Sigmoid colon (tissue), 7 donors: ENCODE results near the gene ODAD4. TPM values are rescaled to one million over a fixed set of nuclear protein-coding genes. Genes with fewer than 3 reads are reported as not detected.
"Not testable (repeated sequence)": the region's sequence is repeated elsewhere in the genome, so short reads cannot be mapped to it uniquely, and the experiment has no call there.

Experiments used
- DNase-seq: peaks from one replicate; pipeline ENCODE4 v3.0.0-alpha.2; 2019
- H3K27ac ChIP-seq, 4 donors: fragments of 200-600 bp; sonication (generic); one replicate each; pipeline ENCODE4 v1.5.1; 2016 to 2019; ENCODE audit warnings: mild to moderate bottlenecking in 1 of 4
- H3K27me3 ChIP-seq, 3 donors: fragments of 200-600 bp; sonication (generic); one replicate each; pipeline ENCODE4 v1.5.1; 2019; ENCODE audit warnings: mild to moderate bottlenecking in 1 of 3
- H3K36me3 ChIP-seq, 4 donors: fragments of 200-600 bp; sonication (generic); one replicate each; pipeline ENCODE4 v1.5.1; 2016 to 2019
- H3K4me1 ChIP-seq, 4 donors: fragments of 200-600 bp; sonication (generic); one replicate each; pipeline ENCODE4 v1.5.1; 2017 to 2019
- H3K4me3 ChIP-seq, 4 donors: fragments of 200-600 bp; sonication (generic); one replicate each; pipeline ENCODE4 v1.5.1; 2017 to 2019; ENCODE audit warnings: mild to moderate bottlenecking in 2 of 4, moderate library complexity in 1 of 4
- H3K9me3 ChIP-seq, 4 donors: fragments of 200-600 bp in 3 of 4; sonication (generic) in 3 of 4; one replicate each; pipeline versions ENCODE4 v1.5.1 to v1.6.1; 2013 to 2019
- CTCF ChIP-seq, 4 experiments: fragments of 450-650 bp in 3 of 4; fragments of 200-600 bp in 1 of 4; IDR thresholded peaks; one replicate each; pipeline ENCODE4 v1.5.1; 2016 to 2019; ENCODE audit warnings: antibody characterized with exemption in 4 of 4, mild to moderate bottlenecking in 3 of 4, moderate library complexity in 2 of 4
- EP300 ChIP-seq, 4 donors: sonication (generic); formaldehyde crosslinking; IDR thresholded peaks; one replicate each; pipeline ENCODE4 v1.6.1; 2017; ENCODE audit warnings: antibody characterized with exemption in 4 of 4
- POLR2A ChIP-seq, 2 donors: fragments of 450-650 bp; IDR thresholded peaks; one replicate each; pipeline ENCODE4 v1.6.1; 2016; ENCODE audit warnings: antibody characterized with exemption in 2 of 2, mild to moderate bottlenecking in 2 of 2, moderate library complexity in 2 of 2
- POLR2AphosphoS5 ChIP-seq, 4 donors: sonication (generic); formaldehyde crosslinking; IDR thresholded peaks; one replicate each; pipeline ENCODE4 v1.6.1; 2017; ENCODE audit warnings: antibody characterized with exemption in 4 of 4
- WGBS, 2 donors: extraction: QIAGEN DNeasy Blood & Tissue Kit; methylation state at CpG; one replicate each; pipeline ENCODE4 v1.1.7; 2013; 5-methylcytosine and 5-hydroxymethylcytosine counted together
- intact Hi-C: fragments of 100-400 bp; cut with DNase I; formaldehyde crosslinking; loops from one replicate; pipeline ENCODE4 v1.15.1; 2023
- polyA plus RNA-seq, 3 donors: library from polyadenylated mRNA; stranded (reverse); fragments of 200-250 nt; gene quantifications; one replicate each; pipeline ENCODE4 v1.2.3, GENCODE V29; 2013
- total RNA-seq, 4 donors: library from RNA; depleted of rRNA; stranded (reverse); fragments of >200 nt; gene quantifications; one replicate each; pipeline ENCODE4 v1.1.0, GENCODE V29; 2016
- donor health status: healthy with polysubstance abuse.
- donor health status: Bipolar disorder and iron deficiency.
- donor health status: healthy.

Gene ODAD4
- total and polyA plus RNA-seq, 7 donors = 0.41 to 2.2 (median 1.6) TPM; not detected in 2

GRCh38 chr17:41925991-41926590, 4.3 kb upstream of the ODAD4 start:
- WGBS, 2 donors = 24 to 67% methylated on average over 7 of the region's 7 CpGs
- TF ChIP-seq POLR2A (IDR thresholded peaks at IDR 0.05) = no peak
- TF ChIP-seq POLR2AphosphoS5 (IDR thresholded peaks at IDR 0.05) = no peak
- no peak for TF ChIP-seq EP300 (IDR thresholded peaks at IDR 0.05)
- TF ChIP-seq CTCF (IDR thresholded peaks at IDR 0.05) = no peak
- Histone ChIP-seq H3K4me1 (peaks cover 0 to 18% (median 11%) of the 10 kb centered on the region in 4 donors), H3K27ac (no peak overlapping the region), H3K9me3 (no peaks in the 10 kb centered on the region), H3K4me3 (no peak overlapping the region), H3K36me3 (no peaks in the 10 kb centered on the region), H3K27me3 (no peaks in the 10 kb centered on the region)
- no peak for DNase-seq
- intact Hi-C loops = no loop called here

- 76 to 83% methylated on average over 6 of the region's 6 CpGs for WGBS, 2 donors
- intact Hi-C loops = no loop called here
- H3K36me3 ChIP-seq = no peaks in the 10 kb centered on the region
- TF ChIP-seq EP300 (IDR thresholded peaks at IDR 0.05) (no peak), CTCF (IDR thresholded peaks at IDR 0.05) (no peak), POLR2A (IDR thresholded peaks at IDR 0.05) (no peak), POLR2AphosphoS5 (IDR thresholded peaks at IDR 0.05) (no peak)
- no peak overlapping the region for H3K4me3 ChIP-seq
- peak overlapping the region in 3 of 4 donors; percentile 87 to 92 (median 91) for H3K27ac ChIP-seq
- no peaks in the 10 kb centered on the region for H3K9me3 ChIP-seq
- H3K4me1 ChIP-seq = peaks cover 0 to 20% (median 12%) of the 10 kb centered on the region in 4 donors
- DNase-seq = no peak
- no peaks in the 10 kb centered on the region for H3K27me3 ChIP-seq
Observed at GRCh38 chr17:41928693-41929251, 1.6 kb upstream of the ODAD4 start.

DNA sequence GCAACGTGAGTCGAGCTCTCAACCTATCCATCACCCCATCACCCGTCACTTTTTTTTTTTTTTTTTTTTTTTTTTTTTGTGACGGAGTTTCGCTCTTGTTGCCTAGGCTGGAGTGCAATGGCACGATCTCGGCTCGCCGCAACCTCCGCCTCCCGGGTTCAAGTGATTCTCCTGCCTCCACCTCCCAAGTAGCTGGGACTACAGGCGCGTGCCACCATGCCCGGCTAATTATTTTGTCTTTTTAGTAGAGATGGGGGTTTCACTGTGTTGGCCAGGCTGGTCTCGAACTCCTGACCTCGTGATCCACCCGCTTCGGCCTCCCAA, 378 bp downstream of the ODAD4 start:
- H3K27me3 ChIP-seq, intact Hi-C loops, H3K9me3 ChIP-seq, DNase-seq: not testable (repeated sequence)
- Histone ChIP-seq H3K27ac (peak overlapping the region; percentile 84 to 92 (median 89)), H3K36me3 (peaks cover 0 to 10% (median 0%) of the 10 kb centered on the region in 4 donors), H3K4me3 (peak overlapping the region; percentile 26 to 58 (median 53)), H3K4me1 (peaks cover 0 to 20% (median 12%) of the 10 kb centered on the region in 4 donors)
- 52 to 53% methylated on average over 18 of the region's 18 CpGs for WGBS, 2 donors

DNA sequence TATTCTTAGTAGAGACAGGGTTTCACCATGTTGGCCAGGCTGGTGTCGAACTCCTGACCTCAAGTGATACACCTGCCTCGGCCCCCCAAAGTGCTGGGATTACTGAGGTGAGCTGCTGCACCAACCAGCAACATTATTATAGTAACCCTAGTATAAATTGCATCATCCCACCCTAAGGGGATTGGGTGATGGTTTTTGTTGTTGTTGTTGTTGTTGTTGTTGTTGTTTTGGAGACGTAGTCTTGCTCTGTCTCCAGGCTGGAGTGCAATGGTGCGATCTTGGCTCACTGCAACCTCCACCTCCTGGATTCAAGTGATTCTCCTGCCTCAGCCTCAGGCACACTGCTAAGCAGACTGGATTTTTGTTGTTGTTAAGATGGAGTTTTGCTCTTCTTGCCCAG, 1.3 kb downstream of the ODAD4 start:
- H3K4me1 ChIP-seq = peaks cover 0 to 20% (median 12%) of the 10 kb centered on the region in 4 donors
- H3K4me3 ChIP-seq, H3K27me3 ChIP-seq, H3K9me3 ChIP-seq, H3K27ac ChIP-seq, DNase-seq, intact Hi-C loops: not testable (repeated sequence)
- 80 to 92% methylated on average over 4 of the region's 4 CpGs for WGBS, 2 donors
- peaks cover 0 to 19% (median 0%) of the 10 kb centered on the region in 4 donors for H3K36me3 ChIP-seq

- no peaks in the 10 kb centered on the region for H3K27me3 ChIP-seq
- WGBS, 2 donors = 5 to 29% methylated on average over 2 of the region's 2 CpGs
- TF ChIP-seq POLR2AphosphoS5 (IDR thresholded peaks at IDR 0.05) (no peak), POLR2A (IDR thresholded peaks at IDR 0.05) (no peak), CTCF (IDR thresholded peaks at IDR 0.05) (no peak), EP300 (IDR thresholded peaks at IDR 0.05) (no peak)
- H3K4me1 ChIP-seq = peaks cover 0 to 20% (median 12%) of the 10 kb centered on the region in 4 donors
- no peak overlapping the region for H3K27ac ChIP-seq
- H3K4me3 ChIP-seq = no peak overlapping the region
- peaks cover 0 to 21% (median 0%) of the 10 kb centered on the region in 4 donors for H3K36me3 ChIP-seq
- DNase-seq = no peak
- intact Hi-C loops = no loop called here
- H3K9me3 ChIP-seq = no peaks in the 10 kb centered on the region
Observed at GRCh38 chr17:41932816-41933389, 2.5 kb downstream of the ODAD4 start.
